ENCODE data around the gene WWOX.

- TF ChIP-seq KDM5A (IDR thresholded peaks at IDR 0.05) (no peak), CTCF (IDR thresholded peaks at IDR 0.05) (no peak), BCL3 (IDR thresholded peaks at IDR 0.05) (no peak)
- TF ChIP-seq, protein P1, sequence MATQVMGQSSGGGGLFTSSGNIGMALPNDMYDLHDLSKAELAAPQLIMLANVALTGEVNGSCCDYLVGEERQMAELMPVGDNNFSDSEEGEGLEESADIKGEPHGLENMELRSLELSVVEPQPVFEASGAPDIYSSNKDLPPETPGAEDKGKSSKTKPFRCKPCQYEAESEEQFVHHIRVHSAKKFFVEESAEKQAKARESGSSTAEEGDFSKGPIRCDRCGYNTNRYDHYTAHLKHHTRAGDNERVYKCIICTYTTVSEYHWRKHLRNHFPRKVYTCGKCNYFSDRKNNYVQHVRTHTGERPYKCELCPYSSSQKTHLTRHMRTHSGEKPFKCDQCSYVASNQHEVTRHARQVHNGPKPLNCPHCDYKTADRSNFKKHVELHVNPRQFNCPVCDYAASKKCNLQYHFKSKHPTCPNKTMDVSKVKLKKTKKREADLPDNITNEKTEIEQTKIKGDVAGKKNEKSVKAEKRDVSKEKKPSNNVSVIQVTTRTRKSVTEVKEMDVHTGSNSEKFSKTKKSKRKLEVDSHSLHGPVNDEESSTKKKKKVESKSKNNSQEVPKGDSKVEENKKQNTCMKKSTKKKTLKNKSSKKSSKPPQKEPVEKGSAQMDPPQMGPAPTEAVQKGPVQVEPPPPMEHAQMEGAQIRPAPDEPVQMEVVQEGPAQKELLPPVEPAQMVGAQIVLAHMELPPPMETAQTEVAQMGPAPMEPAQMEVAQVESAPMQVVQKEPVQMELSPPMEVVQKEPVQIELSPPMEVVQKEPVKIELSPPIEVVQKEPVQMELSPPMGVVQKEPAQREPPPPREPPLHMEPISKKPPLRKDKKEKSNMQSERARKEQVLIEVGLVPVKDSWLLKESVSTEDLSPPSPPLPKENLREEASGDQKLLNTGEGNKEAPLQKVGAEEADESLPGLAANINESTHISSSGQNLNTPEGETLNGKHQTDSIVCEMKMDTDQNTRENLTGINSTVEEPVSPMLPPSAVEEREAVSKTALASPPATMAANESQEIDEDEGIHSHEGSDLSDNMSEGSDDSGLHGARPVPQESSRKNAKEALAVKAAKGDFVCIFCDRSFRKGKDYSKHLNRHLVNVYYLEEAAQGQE (IDR thresholded peaks at IDR 0.05): no peak
These were observed 1065.0 kb downstream of the WWOX start for GRCh38 chr16:79164388-79164995.
